Effector CD4-positive, alpha-beta T cell (primary cell): ENCODE data around the gene COMP. TPM values are rescaled to one million over a fixed set of nuclear protein-coding genes. Genes with fewer than 3 reads are reported as not detected.
"Not testable (repeated sequence)": the region's sequence is repeated elsewhere in the genome, so short reads cannot be mapped to it uniquely, and the experiment has no call there.

Source experiments
- DNase-seq: peaks from one replicate; pipeline ENCODE4 v3.0.0-alpha.2; 2020
- total RNA-seq: gene quantifications from one replicate; lab custom pipeline; 2026; lab: John Stamatoyannopoulos, UW

The COMP gene
- not detected for total RNA-seq

GRCh38 chr19:18790566-18791314 lies at the start of gene COMP:
COMP (minus strand) TSS chr19:18791305; CDS start chr19:18791269, 36 bp downstream.
- no peak for DNase-seq

- no peak for DNase-seq
These were observed 49.5 kb upstream of the COMP start for GRCh38 chr19:18840288-18841267.

- DNase-seq, result no peak
These were observed 48.6 kb upstream of the COMP start for GRCh38 chr19:18839465-18840287.

GRCh38 chr19:18834644-18834984 lies 43.5 kb upstream of the COMP start:
- no peak for DNase-seq

- no peak for DNase-seq
These were observed 42.9 kb upstream of the COMP start for GRCh38 chr19:18833849-18834643.

GRCh38 chr19:18833141-18833476 lies 42.0 kb upstream of the COMP start:
- DNase-seq, result no peak

- DNase-seq, result peak; percentile 15
These were observed 41.4 kb upstream of the COMP start for GRCh38 chr19:18832306-18833140.

GRCh38 chr19:18831524-18832305 lies 40.6 kb upstream of the COMP start, which contains the start of gene UPF1:
UPF1 (plus strand) TSS chr19:18831959; CDS start chr19:18832210, 251 bp downstream.
- DNase-seq, result peak; percentile 95

- DNase-seq, result no peak
These were observed 39.4 kb upstream of the COMP start for GRCh38 chr19:18830488-18830887.

- DNase-seq, result no peak
These were observed 37.7 kb upstream of the COMP start for GRCh38 chr19:18828786-18829185.

- DNase-seq, result no peak
These were observed 26.5 kb upstream of the COMP start for GRCh38 chr19:18817574-18817973.

- not testable (repeated sequence) for DNase-seq
These were observed 25.5 kb upstream of the COMP start for GRCh38 chr19:18816645-18817044.

GRCh38 chr19:18815673-18816072 lies 24.6 kb upstream of the COMP start:
- no peak for DNase-seq

GRCh38 chr19:18814063-18814462 lies 23.0 kb upstream of the COMP start:
- DNase-seq, result no peak

- DNase-seq, result not testable (repeated sequence)
These were observed 20.5 kb upstream of the COMP start for GRCh38 chr19:18811638-18812037.

GRCh38 chr19:18809149-18809868 lies 18.2 kb upstream of the COMP start:
- no peak for DNase-seq

GRCh38 chr19:18807861-18808331 lies 16.8 kb upstream of the COMP start:
- no peak for DNase-seq

GRCh38 chr19:18804643-18805042 lies 13.5 kb upstream of the COMP start:
- DNase-seq, result no peak

GRCh38 chr19:18804139-18804601 lies 13.1 kb upstream of the COMP start:
- no peak for DNase-seq
